ENCODE results near the gene LRRC75A.
"Not testable (repeated sequence)": the region's sequence is repeated elsewhere in the genome, so short reads cannot be mapped to it uniquely, and the experiment has no call there.

The LRRC75A gene

GRCh38 chr17:16419074-16419928 is 72.7 kb downstream of the LRRC75A start:
- TF ChIP-seq POLR2A (IDR thresholded peaks at IDR 0.05; ENCODE audit: low read depth, low read length): no peak
- FAIRE-seq: peak; percentile 38
- peak; percentile 87 for DNase-seq (ENCODE audit: insufficient read length, low spot score)

GRCh38 chr17:16418685-16419068 is 73.3 kb downstream of the LRRC75A start:
- DNase-seq (ENCODE audit: insufficient read length, low spot score): no peak
- no peak for TF ChIP-seq POLR2A (IDR thresholded peaks at IDR 0.05; ENCODE audit: low read depth, low read length)
- FAIRE-seq: no peak

- no peak for TF ChIP-seq POLR2A (IDR thresholded peaks at IDR 0.05; ENCODE audit: low read depth, low read length)
- no peak for DNase-seq (ENCODE audit: insufficient read length, low spot score)
- FAIRE-seq: no peak
These were observed 73.9 kb downstream of the LRRC75A start for GRCh38 chr17:16417896-16418684.

- DNase-seq (ENCODE audit: insufficient read length, low spot score) (no peak), FAIRE-seq (no peak)
These were observed 74.6 kb downstream of the LRRC75A start for GRCh38 chr17:16417399-16417798.

GRCh38 chr17:16415031-16415924 is 76.7 kb downstream of the LRRC75A start, which contains the start of gene TRPV2:
TRPV2 (plus strand) TSS chr17:16415571; CDS start chr17:16417669, 2,098 bp downstream.
- DNase-seq (ENCODE audit: insufficient read length, low spot score): no peak
- FAIRE-seq: no peak

More at GRCh38 chr17:16417399-16417798, 74.6 kb downstream of the LRRC75A start:
- no peak for TF ChIP-seq POLR2A (IDR thresholded peaks at IDR 0.05; ENCODE audit: low read depth, low read length)

GRCh38 chr17:16407911-16408588 is 83.9 kb downstream of the LRRC75A start:
- DNase-seq (ENCODE audit: insufficient read length, low spot score) (no peak), FAIRE-seq (no peak)
- TF ChIP-seq POLR2A (IDR thresholded peaks at IDR 0.05; ENCODE audit: low read depth, low read length): no peak

More at GRCh38 chr17:16415031-16415924, 76.7 kb downstream of the LRRC75A start, which contains the start of gene TRPV2:
- TF ChIP-seq POLR2A (IDR thresholded peaks at IDR 0.05; ENCODE audit: low read depth, low read length): no peak

GRCh38 chr17:16406742-16407674 is 85.0 kb downstream of the LRRC75A start:
- FAIRE-seq: no peak

GRCh38 chr17:16403847-16404246 is 88.1 kb downstream of the LRRC75A start:
- FAIRE-seq: not testable (repeated sequence)

More at GRCh38 chr17:16406742-16407674, 85.0 kb downstream of the LRRC75A start:
- DNase-seq (ENCODE audit: insufficient read length, low spot score): no peak
- no peak for TF ChIP-seq POLR2A (IDR thresholded peaks at IDR 0.05; ENCODE audit: low read depth, low read length)

GRCh38 chr17:16398270-16399267 is 93.4 kb downstream of the LRRC75A start:
- DNase-seq (ENCODE audit: insufficient read length, low spot score): no peak
- TF ChIP-seq POLR2A (IDR thresholded peaks at IDR 0.05; ENCODE audit: low read depth, low read length): no peak

More at GRCh38 chr17:16403847-16404246, 88.1 kb downstream of the LRRC75A start:
- not testable (repeated sequence) for DNase-seq (ENCODE audit: insufficient read length, low spot score)

GRCh38 chr17:16396693-16397092 is 95.3 kb downstream of the LRRC75A start:
- not testable (repeated sequence) for DNase-seq (ENCODE audit: insufficient read length, low spot score); FAIRE-seq

More at GRCh38 chr17:16398270-16399267, 93.4 kb downstream of the LRRC75A start:
- no peak for FAIRE-seq

GRCh38 chr17:16395887-16396286 is 96.1 kb downstream of the LRRC75A start:
- FAIRE-seq; DNase-seq (ENCODE audit: insufficient read length, low spot score): not testable (repeated sequence)

- not testable (repeated sequence) for DNase-seq (ENCODE audit: insufficient read length, low spot score); FAIRE-seq
These were observed 99.5 kb downstream of the LRRC75A start for GRCh38 chr17:16392491-16392890.

All from H54 (cell line).